Measurements from ENCODE around the gene CFAP68.

- peak; percentile 94 to 99 (median 97) for TF ChIP-seq CTCF (IDR thresholded peaks at IDR 0.05)
- TF ChIP-seq POLR2A (IDR thresholded peaks at IDR 0.05): peak; percentile 20 to 42
Measured at GRCh38 chr11:111878849-111879636, at the start of gene CFAP68, which contains the start of gene FDXACB1.
